22Rv1 (cell line): Measurements from ENCODE around the gene VPS4A.
A peak's percentile ranks its signal among the peaks of the same experiment; 100 is the strongest.
"Not testable (repeated sequence)": the region's sequence is repeated elsewhere in the genome, so short reads cannot be mapped to it uniquely, and the experiment has no call there.

Source experiments
- H3K27ac ChIP-seq: fragments of 450-650 bp; 2 replicates; pipeline ENCODE4 v1.5.1; 2017
- ZFX ChIP-seq: fragments of 450-650 bp; IDR thresholded peaks from 2 replicates; pipeline ENCODE4 v1.6.1; 2017; ENCODE audit warnings: antibody characterized with exemption, borderline replicate concordance
- TF ChIP-seq, protein P1 (sequence below): fragments of 450-650 bp; IDR thresholded peaks from 2 replicates; pipeline ENCODE4 v1.5.1; 2017; ENCODE audit warnings: mild to moderate bottlenecking

The VPS4A gene

GRCh38 chr16:69349536-69349935 lies 38.4 kb downstream of the VPS4A start:
- TF ChIP-seq, protein P1, sequence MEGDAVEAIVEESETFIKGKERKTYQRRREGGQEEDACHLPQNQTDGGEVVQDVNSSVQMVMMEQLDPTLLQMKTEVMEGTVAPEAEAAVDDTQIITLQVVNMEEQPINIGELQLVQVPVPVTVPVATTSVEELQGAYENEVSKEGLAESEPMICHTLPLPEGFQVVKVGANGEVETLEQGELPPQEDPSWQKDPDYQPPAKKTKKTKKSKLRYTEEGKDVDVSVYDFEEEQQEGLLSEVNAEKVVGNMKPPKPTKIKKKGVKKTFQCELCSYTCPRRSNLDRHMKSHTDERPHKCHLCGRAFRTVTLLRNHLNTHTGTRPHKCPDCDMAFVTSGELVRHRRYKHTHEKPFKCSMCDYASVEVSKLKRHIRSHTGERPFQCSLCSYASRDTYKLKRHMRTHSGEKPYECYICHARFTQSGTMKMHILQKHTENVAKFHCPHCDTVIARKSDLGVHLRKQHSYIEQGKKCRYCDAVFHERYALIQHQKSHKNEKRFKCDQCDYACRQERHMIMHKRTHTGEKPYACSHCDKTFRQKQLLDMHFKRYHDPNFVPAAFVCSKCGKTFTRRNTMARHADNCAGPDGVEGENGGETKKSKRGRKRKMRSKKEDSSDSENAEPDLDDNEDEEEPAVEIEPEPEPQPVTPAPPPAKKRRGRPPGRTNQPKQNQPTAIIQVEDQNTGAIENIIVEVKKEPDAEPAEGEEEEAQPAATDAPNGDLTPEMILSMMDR, result no peak
- TF ChIP-seq ZFX, result no peak
- H3K27ac ChIP-seq, result 0 out of 2 replicates have a peak overlapping the region, but pooled peaks have one; percentile 76

DNA sequence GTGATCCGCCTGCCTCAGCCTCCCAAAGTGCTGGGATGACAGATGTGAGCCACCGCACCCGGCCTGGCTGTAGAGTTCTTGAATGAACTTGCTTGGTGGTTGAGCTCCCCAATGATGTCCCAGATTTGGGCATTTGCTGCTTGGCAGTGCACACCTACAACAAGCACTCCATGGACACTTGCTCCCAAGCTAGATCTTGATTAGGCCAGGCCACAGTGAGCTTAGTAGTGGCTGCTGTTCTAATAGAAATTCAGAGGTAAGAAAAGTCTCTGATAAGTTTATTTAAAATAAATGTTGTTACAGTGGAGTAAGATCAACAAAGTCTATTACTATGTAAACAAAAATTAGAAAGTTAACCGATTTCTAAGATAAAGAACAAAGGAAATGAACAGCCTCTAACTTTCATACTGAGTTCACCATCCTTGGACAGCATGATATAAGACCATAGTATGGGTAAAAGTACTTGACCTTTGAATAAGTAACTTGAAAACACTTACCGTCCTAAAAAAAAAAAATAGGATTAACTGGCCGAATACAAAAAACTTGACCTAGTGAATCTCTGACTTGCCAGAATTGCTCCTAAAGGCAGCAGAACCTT lies 39.5 kb downstream of the VPS4A start:
- H3K27ac ChIP-seq, result peak overlapping the region; percentile 76
- no peak for TF ChIP-seq ZFX
- TF ChIP-seq, protein P1, result no peak

- TF ChIP-seq, protein P1, result no peak
- no peak for TF ChIP-seq ZFX
- peak within 1 kb of the TSS; percentile 76 for H3K27ac ChIP-seq
Measured at GRCh38 chr16:69351309-69352027, 40.3 kb downstream of the VPS4A start, which contains the start of gene TMED6. TSS of gene TMED6 (minus strand) at chr16:69351786. CDS start at chr16:69351753, 33 bp downstream.

GRCh38 chr16:69360070-69360469 lies 48.9 kb downstream of the VPS4A start:
- not testable (repeated sequence) for H3K27ac ChIP-seq

GRCh38 chr16:69363281-69363717 lies 52.1 kb downstream of the VPS4A start:
- no peak overlapping the region for H3K27ac ChIP-seq
- TF ChIP-seq ZFX, result no peak
- TF ChIP-seq, protein P1, result no peak

DNA sequence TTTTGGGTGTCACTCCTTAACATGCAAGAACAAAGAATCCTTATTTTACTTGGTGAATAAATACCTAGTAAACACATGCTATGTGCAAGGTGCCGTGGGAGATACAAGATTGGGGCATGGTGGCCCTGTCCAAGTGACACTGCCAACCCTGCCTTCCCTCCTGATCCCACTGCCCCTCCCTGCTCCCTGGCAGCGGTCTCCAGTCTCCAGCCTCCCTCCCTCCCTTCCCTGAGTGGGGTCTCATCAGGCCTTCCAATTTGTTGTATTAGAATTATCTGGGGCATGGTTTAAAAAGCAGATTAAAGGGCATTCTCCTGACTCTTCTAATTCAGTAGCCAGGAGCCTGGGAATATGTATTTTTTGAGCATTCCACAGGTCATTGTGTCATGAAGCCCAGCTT lies 52.9 kb downstream of the VPS4A start:
- H3K27ac ChIP-seq, result no peak overlapping the region
- TF ChIP-seq ZFX, result no peak
- TF ChIP-seq, protein P1, result no peak

DNA sequence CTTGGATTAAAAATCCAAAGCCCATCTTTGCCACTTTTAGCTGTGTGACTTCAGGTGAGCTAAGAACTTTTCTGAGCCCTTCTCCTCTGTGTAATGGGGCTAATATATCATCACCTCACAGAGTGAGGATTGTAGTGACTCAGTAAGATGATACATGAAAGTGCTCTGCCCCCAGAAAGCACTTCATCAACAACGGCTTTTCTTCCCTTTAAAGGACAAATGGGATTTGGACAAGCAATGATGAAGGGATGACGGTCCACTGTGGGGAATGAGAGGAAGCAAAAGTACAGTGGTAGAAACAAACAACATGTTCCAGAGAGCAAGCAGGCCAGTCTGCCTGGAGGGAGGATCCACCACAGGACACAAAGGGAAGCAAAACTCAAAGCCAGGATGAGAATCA lies 54.8 kb downstream of the VPS4A start:
- H3K27ac ChIP-seq, result no peak overlapping the region
- TF ChIP-seq, protein P1, result no peak
- TF ChIP-seq ZFX, result no peak
